GM12891 (cell line): ENCODE measurements around the gene TMEM109.

Experiments
- POLR2A ChIP-seq: IDR thresholded peaks from 2 replicates; pipeline ENCODE4 v1.6.1; 2011; ENCODE audit warnings: low read depth, low read length, control low read depth
- POLR2AphosphoS5 ChIP-seq: IDR thresholded peaks from 2 replicates; pipeline ENCODE4 v1.6.1; 2011; ENCODE audit warnings: low read depth, low read length, control low read depth

DNA sequence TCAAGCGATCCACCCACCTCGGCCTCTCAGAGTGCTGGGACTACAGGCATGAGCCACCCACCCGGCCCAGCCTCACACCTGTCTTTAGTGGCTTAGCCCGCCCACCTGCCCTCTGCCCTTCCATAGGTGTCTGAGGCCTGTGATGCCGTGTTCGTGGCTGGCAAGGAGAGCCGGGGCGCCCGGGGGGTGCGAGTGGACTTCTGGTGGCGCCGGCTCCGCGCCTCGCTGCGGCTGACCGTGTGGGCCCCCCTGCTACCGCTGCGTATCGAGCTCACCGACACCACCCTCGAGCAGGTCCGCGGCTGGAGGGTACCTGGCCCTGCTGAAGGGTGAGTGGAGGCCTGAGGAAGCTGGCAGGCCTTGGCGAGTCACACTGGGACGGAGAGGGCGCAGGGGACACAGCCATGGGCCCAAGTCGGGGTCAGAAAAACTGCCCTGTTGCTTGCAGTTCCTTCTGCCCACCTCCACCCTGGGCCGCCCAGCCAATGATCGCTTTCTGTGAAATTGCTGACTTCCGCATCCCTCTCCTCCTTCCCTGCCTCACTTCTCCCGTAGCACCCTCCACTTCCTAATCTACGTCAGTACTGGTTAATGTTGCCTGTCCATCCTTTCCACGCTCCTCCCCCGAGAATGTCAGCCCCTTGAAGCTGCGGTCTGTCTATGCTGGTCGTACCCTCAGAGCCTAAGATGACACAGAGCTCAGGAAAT lies 19.6 kb downstream of the TMEM109 start:
- TF ChIP-seq POLR2A (peak; percentile 23; the same call in 1 of the 2 replicates), POLR2AphosphoS5 (peak; percentile 39; the same call in 1 of the 2 replicates)
